Measurements from ENCODE around the gene GTPBP4. TPM values are rescaled to one million over a fixed set of nuclear protein-coding genes. Genes with fewer than 3 reads are reported as not detected.

GTPBP4 gene
- total RNA-seq, 1 donor from 2014 or later: 33.8 TPM

DNA sequence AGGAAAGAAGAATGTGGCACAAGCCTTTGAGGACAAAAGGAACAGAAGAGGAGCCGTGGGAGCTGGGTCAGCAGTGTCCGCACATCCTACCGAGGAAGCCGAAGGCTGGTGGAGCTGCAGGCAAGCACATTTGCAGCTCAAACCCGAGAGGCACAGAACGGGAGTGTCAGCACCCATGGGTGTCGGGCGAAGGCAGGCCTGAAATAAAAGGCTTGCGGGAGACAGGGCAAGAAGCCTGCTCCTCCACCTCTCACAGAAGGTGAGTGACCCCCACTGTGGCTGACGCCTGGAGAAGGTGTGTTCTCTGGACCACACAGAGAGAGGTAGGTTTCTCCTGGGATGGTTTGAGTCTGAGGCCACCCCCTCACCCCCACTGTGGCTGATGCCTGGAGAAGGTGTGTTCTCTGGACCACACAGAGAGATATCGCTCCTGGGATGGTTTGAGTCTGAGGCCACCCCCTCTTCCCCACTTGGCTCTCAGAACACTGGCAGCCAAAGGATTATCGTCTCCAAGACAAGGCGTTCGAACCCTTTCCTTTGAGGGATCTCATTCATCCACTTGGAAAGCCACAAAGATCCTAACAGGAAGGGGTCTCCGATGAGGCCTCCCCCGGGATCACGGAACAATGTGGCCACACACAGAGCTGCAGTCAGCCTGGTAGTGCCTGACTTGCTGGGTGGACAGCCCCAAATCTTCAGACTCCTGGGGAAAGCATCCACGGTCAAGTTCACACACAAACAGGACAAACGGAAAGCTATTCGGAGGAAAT is 21.6 kb upstream of the GTPBP4 start:
- Histone ChIP-seq H3K4me1 (peaks cover 11% of the 10 kb centered on the region), H3K27me3 (ENCODE audit: low read depth) (peaks cover 9% of the 10 kb centered on the region), H3K4me3 (no peak overlapping the region), H3K27ac (replicated peaks) (no peak overlapping the region), H3K36me3 (no peaks in the 10 kb centered on the region), H3K9me3 (replicated peaks) (peaks cover 3% of the 10 kb centered on the region)
- DNase-seq: no peak
- intact Hi-C loops (cut with micrococcal nuclease): no loop called here
- TF ChIP-seq, protein P1, sequence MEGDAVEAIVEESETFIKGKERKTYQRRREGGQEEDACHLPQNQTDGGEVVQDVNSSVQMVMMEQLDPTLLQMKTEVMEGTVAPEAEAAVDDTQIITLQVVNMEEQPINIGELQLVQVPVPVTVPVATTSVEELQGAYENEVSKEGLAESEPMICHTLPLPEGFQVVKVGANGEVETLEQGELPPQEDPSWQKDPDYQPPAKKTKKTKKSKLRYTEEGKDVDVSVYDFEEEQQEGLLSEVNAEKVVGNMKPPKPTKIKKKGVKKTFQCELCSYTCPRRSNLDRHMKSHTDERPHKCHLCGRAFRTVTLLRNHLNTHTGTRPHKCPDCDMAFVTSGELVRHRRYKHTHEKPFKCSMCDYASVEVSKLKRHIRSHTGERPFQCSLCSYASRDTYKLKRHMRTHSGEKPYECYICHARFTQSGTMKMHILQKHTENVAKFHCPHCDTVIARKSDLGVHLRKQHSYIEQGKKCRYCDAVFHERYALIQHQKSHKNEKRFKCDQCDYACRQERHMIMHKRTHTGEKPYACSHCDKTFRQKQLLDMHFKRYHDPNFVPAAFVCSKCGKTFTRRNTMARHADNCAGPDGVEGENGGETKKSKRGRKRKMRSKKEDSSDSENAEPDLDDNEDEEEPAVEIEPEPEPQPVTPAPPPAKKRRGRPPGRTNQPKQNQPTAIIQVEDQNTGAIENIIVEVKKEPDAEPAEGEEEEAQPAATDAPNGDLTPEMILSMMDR (IDR thresholded peaks at IDR 0.05; ENCODE audit: borderline replicate concordance): no peak

DNA sequence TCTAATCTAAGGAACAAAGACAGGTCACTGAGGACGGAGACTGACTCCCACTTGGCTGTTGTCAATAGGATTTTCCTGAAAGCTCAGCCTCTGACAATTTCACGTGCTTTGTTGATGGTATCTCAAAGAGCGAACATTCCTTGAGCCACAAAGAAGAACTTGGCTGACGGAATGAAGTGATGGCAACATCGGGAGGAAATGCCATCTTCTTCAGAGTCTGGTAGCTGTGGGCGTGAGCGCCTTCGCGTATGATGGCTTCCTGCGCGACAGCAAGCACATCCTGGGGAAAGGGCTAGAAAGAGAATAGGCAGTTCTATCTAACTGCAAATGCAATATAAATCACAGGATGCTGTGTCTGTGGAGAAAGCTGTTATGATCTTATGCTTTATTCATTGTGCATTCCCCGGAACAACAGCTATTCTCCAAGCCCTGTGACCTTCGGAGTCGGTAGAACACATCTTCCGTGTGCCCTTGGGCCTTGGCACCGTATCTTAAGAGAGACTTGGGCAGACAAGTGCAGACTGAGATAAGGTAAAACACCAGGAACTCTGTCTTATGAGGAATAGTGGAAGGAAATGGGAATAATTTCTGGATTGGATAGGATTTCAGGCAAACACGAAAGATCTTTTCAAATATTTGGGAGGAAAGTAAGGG is 19.6 kb upstream of the GTPBP4 start:
- Histone ChIP-seq H3K4me1 (peaks cover 11% of the 10 kb centered on the region), H3K9me3 (replicated peaks) (peaks cover 5% of the 10 kb centered on the region), H3K27ac (replicated peaks) (no peak overlapping the region), H3K36me3 (no peaks in the 10 kb centered on the region), H3K27me3 (ENCODE audit: low read depth) (peaks cover 5% of the 10 kb centered on the region), H3K4me3 (no peak overlapping the region)
- TF ChIP-seq, protein P1 (IDR thresholded peaks at IDR 0.05; ENCODE audit: borderline replicate concordance): no peak
- no peak for DNase-seq
- intact Hi-C loops (cut with micrococcal nuclease): no loop called here

DNA sequence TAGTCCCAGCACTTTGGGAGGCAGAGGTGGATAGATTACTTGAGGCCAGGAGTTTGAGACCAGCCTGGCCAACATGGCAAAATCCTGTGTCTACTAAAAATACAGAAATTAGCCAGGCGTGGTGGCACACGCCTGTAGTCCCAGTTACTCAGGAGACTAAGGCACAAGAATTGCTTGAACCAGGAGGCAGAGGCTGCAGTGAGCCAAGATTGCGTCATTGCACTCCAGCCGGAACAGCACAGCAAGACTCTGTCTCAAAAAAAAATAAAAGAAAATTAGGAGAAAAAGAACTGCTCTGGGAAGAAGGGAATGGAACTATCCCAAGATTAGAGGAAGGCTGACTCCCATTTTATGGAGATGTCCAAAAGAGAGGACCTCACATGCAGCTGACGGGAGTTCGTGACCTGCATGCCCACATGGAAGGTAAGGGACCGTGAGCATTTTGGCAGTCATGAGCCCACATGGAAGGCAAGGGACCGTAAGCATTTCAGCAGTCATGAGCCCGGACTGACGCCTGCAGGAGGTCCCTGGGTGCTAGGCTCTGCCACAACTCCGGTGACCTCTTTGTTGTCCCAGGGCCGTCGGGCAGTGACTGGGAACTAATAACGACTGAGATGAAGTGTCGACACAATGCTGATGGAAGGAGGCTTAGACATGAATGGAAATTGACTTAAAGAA is 18.6 kb upstream of the GTPBP4 start:
- no peaks in the 10 kb centered on the region for H3K36me3 ChIP-seq
- no peak for DNase-seq
- TF ChIP-seq, protein P1 (IDR thresholded peaks at IDR 0.05; ENCODE audit: borderline replicate concordance): no peak
- no peak overlapping the region for H3K4me3 ChIP-seq
- intact Hi-C loops (cut with micrococcal nuclease): no loop called here
- H3K27ac ChIP-seq (replicated peaks): no peak overlapping the region
- no peaks in the 10 kb centered on the region for H3K27me3 ChIP-seq (ENCODE audit: low read depth)
- peaks cover 11% of the 10 kb centered on the region for H3K4me1 ChIP-seq
- H3K9me3 ChIP-seq (replicated peaks): peaks cover 5% of the 10 kb centered on the region

DNA sequence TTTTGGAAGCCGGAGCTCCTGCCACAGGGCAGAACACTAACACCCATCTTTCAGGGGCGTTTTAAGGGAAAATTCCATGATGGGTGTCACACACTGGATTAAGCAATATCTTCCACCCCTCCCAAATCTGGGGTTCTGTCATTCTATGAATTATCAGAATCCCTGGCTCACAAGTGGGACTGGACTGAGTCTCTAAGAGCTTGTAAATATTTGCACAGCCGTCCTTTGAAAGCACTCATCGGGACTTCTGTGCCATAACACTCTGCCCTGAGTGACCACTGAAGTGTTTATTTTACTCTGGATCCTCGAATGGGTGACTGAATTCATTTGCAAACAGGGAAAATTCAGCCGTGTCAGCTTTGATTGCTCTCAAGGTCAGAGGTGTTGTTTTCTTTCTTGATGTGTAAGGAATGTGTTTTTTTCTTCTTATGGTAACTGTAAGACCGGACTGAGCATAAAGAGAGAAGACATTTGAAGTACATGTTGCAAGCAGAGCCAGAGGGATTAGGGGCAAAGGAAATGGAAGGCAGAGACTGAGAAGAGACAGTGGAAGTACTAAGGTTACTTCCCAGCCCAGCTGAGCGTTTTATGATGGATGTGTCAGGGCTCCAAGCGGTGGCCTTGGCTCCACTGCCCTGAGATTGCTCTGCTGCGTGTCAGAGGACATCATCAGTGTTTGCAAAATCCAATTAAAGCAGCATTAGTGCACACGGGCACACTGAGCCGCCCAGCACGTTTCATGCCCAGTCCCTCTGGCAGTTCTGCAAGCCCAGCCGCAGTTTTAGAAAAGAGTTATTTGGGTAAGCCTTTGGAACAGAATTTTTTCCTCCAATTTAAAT is 17.7 kb upstream of the GTPBP4 start:
- intact Hi-C loops (cut with micrococcal nuclease): no loop called here
- H3K27ac ChIP-seq (replicated peaks): no peak overlapping the region
- TF ChIP-seq, protein P1 (IDR thresholded peaks at IDR 0.05; ENCODE audit: borderline replicate concordance): no peak
- no peaks in the 10 kb centered on the region for H3K36me3 ChIP-seq
- no peak overlapping the region for H3K4me3 ChIP-seq
- DNase-seq: no peak
- H3K27me3 ChIP-seq (ENCODE audit: low read depth): no peaks in the 10 kb centered on the region
- peaks cover 11% of the 10 kb centered on the region for H3K4me1 ChIP-seq
- peaks cover 5% of the 10 kb centered on the region for H3K9me3 ChIP-seq (replicated peaks)

DNA sequence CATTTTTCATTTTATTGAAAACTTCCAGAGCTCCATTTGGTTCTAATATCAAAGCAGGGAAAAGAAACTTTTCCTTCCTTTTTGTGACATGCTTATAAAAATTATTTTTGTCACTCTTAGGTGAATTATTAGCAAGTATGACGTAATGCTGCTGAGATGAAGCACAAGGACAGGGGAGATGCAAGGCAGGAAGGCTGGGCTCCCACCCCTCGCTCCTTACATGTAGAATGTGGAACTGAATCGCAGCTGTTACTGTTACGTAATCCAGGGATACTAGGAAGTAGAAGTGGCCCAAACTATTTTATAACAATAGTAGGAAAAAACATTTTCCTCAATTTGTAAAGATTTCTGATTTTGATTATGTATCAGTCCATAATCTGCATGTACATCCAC is 17.1 kb upstream of the GTPBP4 start:
- Histone ChIP-seq H3K36me3 (no peaks in the 10 kb centered on the region), H3K4me3 (no peak overlapping the region), H3K27me3 (ENCODE audit: low read depth) (no peaks in the 10 kb centered on the region), H3K9me3 (replicated peaks) (peaks cover 5% of the 10 kb centered on the region), H3K4me1 (peaks cover 11% of the 10 kb centered on the region), H3K27ac (replicated peaks) (no peak overlapping the region)
- no peak for DNase-seq
- intact Hi-C loops (cut with micrococcal nuclease): no loop called here
- TF ChIP-seq, protein P1 (IDR thresholded peaks at IDR 0.05; ENCODE audit: borderline replicate concordance): no peak
